Mammary epithelial cell (primary cell): ENCODE data around the gene CCDC138.

ENCODE experiments used
- CTCF ChIP-seq, 2 donors: IDR thresholded peaks in 1 of 2; conservative IDR thresholded peaks in 1 of 2; 2 replicates each; pipeline ENCODE4 v1.5.1; 2011 to 2012; ENCODE audit warnings: inconsistent platforms in 2 of 2, low read length in 2 of 2, mild to moderate bottlenecking in 2 of 2, control low read depth in 1 of 2, low read depth in 1 of 2; ENCODE audit not compliant: insufficient read depth in 1 of 2; ENCODE audit errors: extremely low read depth in 1 of 2
- EZH2 ChIP-seq: IDR thresholded peaks from 2 replicates; pipeline ENCODE4 v1.6.1; 2012; ENCODE audit warnings: low read length, inconsistent platforms, borderline replicate concordance

DNA sequence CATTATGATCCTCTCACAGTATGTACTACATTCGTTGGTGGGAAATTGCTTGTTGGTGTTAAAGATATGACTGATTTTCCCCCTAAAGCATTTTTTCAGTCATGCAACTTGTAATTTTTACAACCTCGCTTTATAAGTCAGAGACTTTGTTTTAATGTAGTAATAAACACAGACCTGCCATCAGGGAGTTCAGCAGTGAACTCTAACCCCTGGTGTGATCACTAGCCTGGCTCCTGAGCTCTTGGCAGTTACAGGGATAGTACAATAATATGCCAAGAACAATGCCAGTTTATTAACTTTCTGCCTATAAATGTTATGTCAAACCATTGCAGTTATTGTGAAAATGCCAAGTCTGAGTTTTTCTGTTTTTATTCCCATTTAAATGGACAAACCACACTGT is 108.6 kb downstream of the CCDC138 start:
- no peak for TF ChIP-seq CTCF (conservative IDR thresholded peaks at IDR 0.05 in 1 of 2, IDR thresholded peaks at IDR 0.05 in 1 of 2; ENCODE audit: extremely low read depth in 1 of 2, insufficient read depth in 1 of 2, low read depth in 1 of 2, low read length in 2 of 2)
- TF ChIP-seq EZH2 = no peak
